NB4 (cell line): ENCODE data around the gene FTSJ1.

Experiments used
- POLR2A ChIP-seq: IDR thresholded peaks from 2 replicates; pipeline ENCODE4 v1.6.1; 2011; ENCODE audit warnings: mild to moderate bottlenecking; ENCODE audit not compliant: insufficient read length; ENCODE audit errors: extremely low read depth
- TF ChIP-seq, protein P1 (sequence below): IDR thresholded peaks from one replicate; pipeline ENCODE4 v1.5.1; 2012; ENCODE audit warnings: low read depth, low read length
- TF ChIP-seq, protein P2 (sequence below): IDR thresholded peaks from 2 replicates; pipeline ENCODE4 v1.6.1; 2011; ENCODE audit warnings: low read depth, low read length

DNA sequence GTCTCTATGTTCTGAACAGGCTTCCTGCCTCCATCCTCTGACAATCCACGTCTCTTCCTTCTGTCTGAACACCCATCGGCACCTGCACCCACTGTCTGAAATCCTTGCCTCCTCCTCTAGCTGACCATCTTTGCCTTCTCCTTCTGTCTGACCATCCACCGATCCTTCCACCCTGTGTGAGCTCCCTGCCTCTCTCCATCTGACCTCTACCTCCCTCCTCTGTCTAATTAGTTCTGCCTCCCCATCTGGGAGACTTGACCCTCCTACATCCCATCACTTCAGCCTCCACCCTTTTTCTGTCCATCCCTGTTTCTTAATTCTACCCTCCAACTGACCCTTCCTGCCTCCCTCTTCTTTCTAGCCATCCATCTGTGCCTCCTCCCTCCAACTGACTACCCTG lies 16.0 kb upstream of the FTSJ1 start:
- TF ChIP-seq, protein P1, sequence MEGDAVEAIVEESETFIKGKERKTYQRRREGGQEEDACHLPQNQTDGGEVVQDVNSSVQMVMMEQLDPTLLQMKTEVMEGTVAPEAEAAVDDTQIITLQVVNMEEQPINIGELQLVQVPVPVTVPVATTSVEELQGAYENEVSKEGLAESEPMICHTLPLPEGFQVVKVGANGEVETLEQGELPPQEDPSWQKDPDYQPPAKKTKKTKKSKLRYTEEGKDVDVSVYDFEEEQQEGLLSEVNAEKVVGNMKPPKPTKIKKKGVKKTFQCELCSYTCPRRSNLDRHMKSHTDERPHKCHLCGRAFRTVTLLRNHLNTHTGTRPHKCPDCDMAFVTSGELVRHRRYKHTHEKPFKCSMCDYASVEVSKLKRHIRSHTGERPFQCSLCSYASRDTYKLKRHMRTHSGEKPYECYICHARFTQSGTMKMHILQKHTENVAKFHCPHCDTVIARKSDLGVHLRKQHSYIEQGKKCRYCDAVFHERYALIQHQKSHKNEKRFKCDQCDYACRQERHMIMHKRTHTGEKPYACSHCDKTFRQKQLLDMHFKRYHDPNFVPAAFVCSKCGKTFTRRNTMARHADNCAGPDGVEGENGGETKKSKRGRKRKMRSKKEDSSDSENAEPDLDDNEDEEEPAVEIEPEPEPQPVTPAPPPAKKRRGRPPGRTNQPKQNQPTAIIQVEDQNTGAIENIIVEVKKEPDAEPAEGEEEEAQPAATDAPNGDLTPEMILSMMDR: no peak
- TF ChIP-seq POLR2A: no peak
- TF ChIP-seq, protein P2, sequence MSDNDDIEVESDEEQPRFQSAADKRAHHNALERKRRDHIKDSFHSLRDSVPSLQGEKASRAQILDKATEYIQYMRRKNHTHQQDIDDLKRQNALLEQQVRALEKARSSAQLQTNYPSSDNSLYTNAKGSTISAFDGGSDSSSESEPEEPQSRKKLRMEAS: no peak
